HCT116 (cell line): ENCODE measurements around the gene POLD2.

ENCODE experiments used
- CBX3 ChIP-seq: IDR thresholded peaks from 2 replicates; pipeline ENCODE4 v1.6.1; 2012; ENCODE audit warnings: low read depth
- SP1 ChIP-seq: IDR thresholded peaks from 2 replicates; pipeline ENCODE4 v1.6.1; 2012; ENCODE audit warnings: low read depth
- SRF ChIP-seq: IDR thresholded peaks from 2 replicates; pipeline ENCODE4 v1.6.1; 2012; ENCODE audit warnings: low read depth
- ZNF274 ChIP-seq: fragments of 200-500 bp; sonication (Bioruptor generic); IDR thresholded peaks from 2 replicates; pipeline ENCODE4 v1.6.1; 2014; ENCODE audit warnings: mild to moderate bottlenecking, low read depth, low read length, inconsistent platforms

DNA sequence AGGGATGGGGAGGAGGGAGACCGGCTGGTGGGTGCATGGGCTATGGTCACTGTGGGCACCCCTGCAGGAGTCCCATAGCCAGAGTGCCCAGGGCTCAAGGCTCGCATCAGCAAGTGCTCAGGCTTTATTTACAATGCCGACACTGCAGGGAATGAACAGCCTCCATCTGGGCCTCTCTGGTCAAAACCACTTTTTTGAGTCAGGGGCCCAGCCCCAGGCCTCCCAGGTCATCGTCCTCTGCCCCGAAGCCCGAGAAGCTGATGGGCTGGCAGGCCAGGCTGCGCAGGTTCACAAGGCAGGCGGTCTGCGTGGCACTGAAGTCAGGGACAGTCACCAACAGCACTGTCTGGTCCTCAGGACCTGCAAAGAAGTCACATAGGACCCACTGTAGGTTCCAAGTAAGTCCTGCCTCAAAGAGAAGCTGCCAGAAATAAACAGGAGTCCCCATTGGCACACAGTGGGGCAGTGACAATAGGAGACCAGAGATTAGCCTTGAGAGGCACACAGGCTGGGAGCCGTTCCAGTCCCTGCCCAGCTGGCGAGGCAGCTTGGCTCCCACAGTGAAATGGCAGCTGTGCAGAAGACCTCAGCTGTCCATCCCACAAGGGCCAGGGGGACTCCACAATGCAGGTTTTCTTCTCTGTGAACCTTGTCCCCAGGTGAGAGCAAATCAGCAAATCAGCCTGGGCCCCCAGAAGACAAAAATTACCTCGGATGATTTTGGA is 8.6 kb downstream of the POLD2 start:
- TF ChIP-seq CBX3: no peak
- TF ChIP-seq SRF: no peak
- TF ChIP-seq SP1: no peak
- TF ChIP-seq ZNF274: no peak
